KOPT-K1 (cell line): ENCODE data around the gene CAMK1D.
"Not testable (repeated sequence)": the region's sequence is repeated elsewhere in the genome, so short reads cannot be mapped to it uniquely, and the experiment has no call there.

ENCODE experiments used
- H3K27ac ChIP-seq: fragments of 200-600 bp; sonication (generic); 2 replicates; pipeline ENCODE4 v1.5.1; 2016; ENCODE audit warnings: antibody characterized with exemption, mild to moderate bottlenecking, low read depth, low read length; ENCODE audit not compliant: poor library complexity, severe bottlenecking
- H3K36me3 ChIP-seq: fragments of 200-600 bp; sonication (generic); 2 replicates; pipeline ENCODE4 v1.5.1; 2017; ENCODE audit warnings: antibody characterized with exemption, mild to moderate bottlenecking, low read length, moderate library complexity; ENCODE audit not compliant: insufficient read depth
- H3K9me3 ChIP-seq: fragments of 200-600 bp; sonication (generic); 2 replicates; pipeline ENCODE4 v1.5.1; 2017; ENCODE audit warnings: antibody characterized with exemption, low read length, mild to moderate bottlenecking; ENCODE audit not compliant: insufficient read depth, poor library complexity, severe bottlenecking

CAMK1D gene

GRCh38 chr10:12484941-12485805 is 135.8 kb downstream of the CAMK1D start:
- peak overlapping the region; percentile 75 for H3K27ac ChIP-seq
- peaks cover 4% of the 10 kb centered on the region for H3K9me3 ChIP-seq
- H3K36me3 ChIP-seq = no peaks in the 10 kb centered on the region

GRCh38 chr10:12487366-12487765 is 138.0 kb downstream of the CAMK1D start:
- H3K36me3 ChIP-seq = no peaks in the 10 kb centered on the region
- no peaks in the 10 kb centered on the region for H3K9me3 ChIP-seq
- no peak overlapping the region for H3K27ac ChIP-seq

- H3K9me3 ChIP-seq = no peaks in the 10 kb centered on the region
Measured at GRCh38 chr10:12488626-12489025, 139.3 kb downstream of the CAMK1D start.

GRCh38 chr10:12489357-12489756 is 140.0 kb downstream of the CAMK1D start:
- Histone ChIP-seq H3K9me3 (no peaks in the 10 kb centered on the region), H3K36me3 (no peaks in the 10 kb centered on the region), H3K27ac (no peak overlapping the region)

More at GRCh38 chr10:12488626-12489025, 139.3 kb downstream of the CAMK1D start:
- H3K36me3 ChIP-seq = no peaks in the 10 kb centered on the region
- no peak overlapping the region for H3K27ac ChIP-seq

- H3K9me3 ChIP-seq = no peaks in the 10 kb centered on the region
- no peaks in the 10 kb centered on the region for H3K36me3 ChIP-seq
- no peak overlapping the region for H3K27ac ChIP-seq
Measured at GRCh38 chr10:12489806-12490205, 140.5 kb downstream of the CAMK1D start.

GRCh38 chr10:12490963-12491362 is 141.6 kb downstream of the CAMK1D start:
- Histone ChIP-seq H3K27ac (no peak overlapping the region), H3K9me3 (no peaks in the 10 kb centered on the region)

GRCh38 chr10:12491491-12491890 is 142.1 kb downstream of the CAMK1D start:
- Histone ChIP-seq H3K9me3 (no peaks in the 10 kb centered on the region), H3K27ac (no peak overlapping the region), H3K36me3 (no peaks in the 10 kb centered on the region)

More at GRCh38 chr10:12490963-12491362, 141.6 kb downstream of the CAMK1D start:
- no peaks in the 10 kb centered on the region for H3K36me3 ChIP-seq

GRCh38 chr10:12492016-12492415 is 142.7 kb downstream of the CAMK1D start:
- Histone ChIP-seq H3K36me3 (no peaks in the 10 kb centered on the region), H3K27ac (no peak overlapping the region), H3K9me3 (no peaks in the 10 kb centered on the region)

GRCh38 chr10:12497046-12497445 is 147.7 kb downstream of the CAMK1D start:
- not testable (repeated sequence) for H3K27ac ChIP-seq, H3K36me3 ChIP-seq, H3K9me3 ChIP-seq

- H3K27ac ChIP-seq = no peak overlapping the region
- H3K36me3 ChIP-seq = no peaks in the 10 kb centered on the region
- H3K9me3 ChIP-seq = no peaks in the 10 kb centered on the region
Measured at GRCh38 chr10:12499076-12499986, 150.0 kb downstream of the CAMK1D start.

- H3K27ac ChIP-seq = no peak overlapping the region
Measured at GRCh38 chr10:12500381-12501303, 151.3 kb downstream of the CAMK1D start.

GRCh38 chr10:12501324-12501723 is 152.0 kb downstream of the CAMK1D start:
- Histone ChIP-seq H3K9me3 (no peaks in the 10 kb centered on the region), H3K36me3 (no peaks in the 10 kb centered on the region), H3K27ac (no peak overlapping the region)

More at GRCh38 chr10:12500381-12501303, 151.3 kb downstream of the CAMK1D start:
- no peaks in the 10 kb centered on the region for H3K36me3 ChIP-seq
- no peaks in the 10 kb centered on the region for H3K9me3 ChIP-seq

GRCh38 chr10:12501841-12502525 is 152.6 kb downstream of the CAMK1D start:
- Histone ChIP-seq H3K9me3 (no peaks in the 10 kb centered on the region), H3K27ac (no peak overlapping the region), H3K36me3 (no peaks in the 10 kb centered on the region)
